Stromal cell of bone marrow (primary cell): ENCODE data around the gene MYL5.
"Not testable (repeated sequence)": the region's sequence is repeated elsewhere in the genome, so short reads cannot be mapped to it uniquely, and the experiment has no call there.

Experiments
- DNase-seq: peaks from one replicate; pipeline ENCODE4 v3.0.0-alpha.2; 2012; ENCODE audit warnings: low read depth

Gene MYL5

GRCh38 chr4:674172-675035 is at the start of gene MYL5, which contains the start of gene ATP5ME:
Gene MYL5 (plus strand): TSS chr4:674542. CDS start chr4:678027, 3,485 bp downstream.
Gene ATP5ME (minus strand): TSS chr4:674276. CDS start chr4:674247, 29 bp downstream.
- peak; percentile 87 for DNase-seq

- DNase-seq, result no peak
These were observed 49.4 kb upstream of the MYL5 start, which contains the start of gene PDE6B for GRCh38 chr4:624705-625590. Gene PDE6B (plus strand): TSS chr4:625573. CDS start chr4:625627, 54 bp downstream.

GRCh38 chr4:625631-626161 is 48.6 kb upstream of the MYL5 start:
- DNase-seq, result no peak

- no peak for DNase-seq
These were observed 47.9 kb upstream of the MYL5 start for GRCh38 chr4:626201-627091.

GRCh38 chr4:627347-628125 is 46.8 kb upstream of the MYL5 start:
- no peak for DNase-seq

GRCh38 chr4:628311-628741 is 46.0 kb upstream of the MYL5 start:
- DNase-seq, result no peak

GRCh38 chr4:628821-629635 is 45.3 kb upstream of the MYL5 start:
- DNase-seq, result no peak

GRCh38 chr4:629636-629914 is 44.8 kb upstream of the MYL5 start:
- no peak for DNase-seq

GRCh38 chr4:629915-630641 is 44.3 kb upstream of the MYL5 start:
- no peak for DNase-seq

GRCh38 chr4:630656-631055 is 43.7 kb upstream of the MYL5 start:
- no peak for DNase-seq

- no peak for DNase-seq
These were observed 42.0 kb upstream of the MYL5 start for GRCh38 chr4:632196-632790.

GRCh38 chr4:632926-633325 is 41.4 kb upstream of the MYL5 start:
- no peak for DNase-seq

GRCh38 chr4:633406-633805 is 40.9 kb upstream of the MYL5 start:
- no peak for DNase-seq

- no peak for DNase-seq
These were observed 40.3 kb upstream of the MYL5 start for GRCh38 chr4:633976-634598.

GRCh38 chr4:634599-634985 is 39.8 kb upstream of the MYL5 start:
- DNase-seq, result no peak

GRCh38 chr4:635066-635835 is 39.1 kb upstream of the MYL5 start:
- DNase-seq, result not testable (repeated sequence)

GRCh38 chr4:635851-636627 is 38.3 kb upstream of the MYL5 start:
- DNase-seq, result no peak
